Left lung (tissue), 14 donors: Measurements from ENCODE around the gene PI4K2A. TPM values are rescaled to one million over a fixed set of nuclear protein-coding genes. Genes with fewer than 3 reads are reported as not detected.

Source experiments
- ATAC-seq: fragments of 200-7000 bp; cut with Tn5 transposase; one replicate; pipeline ENCODE4 v1.9.1; 2020; ENCODE audit warnings: moderate library complexity
- DNase-seq, 4 donors: peaks; one replicate each; pipeline ENCODE4 v3.0.0-alpha.2; 2013 to 2020
- H3K27ac ChIP-seq, 2 donors: fragments of 200-600 bp; sonication (generic) in 1 of 2; one replicate each; pipeline versions ENCODE4 v1.5.0 to v1.8.0; 2020 to 2021
- H3K27me3 ChIP-seq, 2 donors: fragments of 200-600 bp; sonication (generic) in 1 of 2; one replicate each; pipeline versions ENCODE4 v1.5.0 to v1.8.0; 2020 to 2021
- H3K36me3 ChIP-seq, 2 donors: fragments of 200-600 bp; sonication (generic) in 1 of 2; one replicate each; pipeline versions ENCODE4 v1.5.0 to v1.8.0; 2020 to 2021
- H3K4me1 ChIP-seq, 2 donors: fragments of 200-600 bp; one replicate each; pipeline ENCODE4 v1.8.0; 2021
- H3K4me3 ChIP-seq, 2 donors: fragments of 200-600 bp; sonication (generic) in 1 of 2; one replicate each; pipeline versions ENCODE4 v1.5.0 to v1.8.0; 2020 to 2021; ENCODE audit warnings: mild to moderate bottlenecking in 1 of 2
- H3K9me3 ChIP-seq, 2 donors: fragments of 200-600 bp; sonication (generic) in 1 of 2; one replicate each; pipeline versions ENCODE4 v1.5.0 to v1.8.0; 2020 to 2021
- CTCF ChIP-seq, 2 donors: fragments of 200-600 bp; sonication (generic) in 1 of 2; IDR thresholded peaks; one replicate each; pipeline versions ENCODE4 v1.5.0 to v1.8.0; 2021; ENCODE audit warnings: antibody characterized with exemption in 2 of 2
- intact Hi-C, 2 donors: fragments of 100-400 bp; cut with DNase I; formaldehyde crosslinking; loops; one replicate each; pipeline versions ENCODE4 v1.11.2 to v1.14.2; 2022
- long read RNA-seq, 12 donors: library from polyadenylated mRNA in 2 of 12; unstranded in 2 of 12; transcript quantifications; one replicate each; pipeline ENCODE4 v2.0.0 and lab custom pipeline, GENCODE V29; 2019 to 2026
- polyA plus RNA-seq, 6 donors: library from polyadenylated mRNA; unstranded; fragments of 120-200 nt; gene quantifications; one replicate each; pipeline ENCODE4 v1.2.1, GENCODE V29; 2013; ENCODE audit not compliant: insufficient read length in 6 of 6
- total RNA-seq, 2 donors: library from RNA; stranded (reverse); fragmentation: NEBNext Ultra II Directional; extraction: Animal tissue kit (Norgen Biotek cat#: 25700); gene quantifications; one replicate each; pipeline ENCODE4 v1.2.1, GENCODE V29; 2021
- donor health status: DM: no; HTN: yes; CAD: no.
- donor health status: DM: no; HTN: no; CAD: no.

PI4K2A gene
- 10 to 100 TPM; 25.8 to 27.1 TPM for total RNA-seq
- 10 to 100 TPM; 12.7 to 17.1 (median 14.2) TPM for polyA plus RNA-seq
- long read RNA-seq, donor 1, full-length matches to known transcripts, result 6 of 14 reads
- long read RNA-seq, donor 1, partial matches to known transcripts, result 0 of 14 reads
- long read RNA-seq, donor 1, other reads (novel, unspliced or antisense), result 8 of 14 reads
- long read RNA-seq, donor 2, full-length matches to known transcripts, result 6 of 6 reads
- long read RNA-seq, donor 2, partial matches to known transcripts, result 0 of 6 reads
- long read RNA-seq, donor 2, other reads (novel, unspliced or antisense), result 0 of 6 reads
- long read RNA-seq, donor 3, full-length matches to known transcripts, result 6 of 6 reads
- long read RNA-seq, donor 3, partial matches to known transcripts, result 0 of 6 reads
- long read RNA-seq, donor 3, other reads (novel, unspliced or antisense), result 0 of 6 reads
- long read RNA-seq, donor 4, partial matches to known transcripts, result 0 of 5 reads
- long read RNA-seq, donor 4, other reads (novel, unspliced or antisense), result 5 of 5 reads
- long read RNA-seq, donor 5, full-length matches to known transcripts, result 5 of 5 reads
- long read RNA-seq, donor 5, partial matches to known transcripts, result 0 of 5 reads
- long read RNA-seq, donor 5, other reads (novel, unspliced or antisense), result 0 of 5 reads
- long read RNA-seq, donor 6, partial matches to known transcripts, result 0 of 9 reads
- long read RNA-seq, donor 6, other reads (novel, unspliced or antisense), result 9 of 9 reads
- long read RNA-seq, donor 7, full-length matches to known transcripts, result 1 of 11 reads
- long read RNA-seq, donor 7, partial matches to known transcripts, result 10 of 11 reads
- long read RNA-seq, donor 7, other reads (novel, unspliced or antisense), result 0 of 11 reads
- long read RNA-seq, donor 8, full-length matches to known transcripts, result 4 of 4 reads
- long read RNA-seq, donor 8, partial matches to known transcripts, result 0 of 4 reads
- long read RNA-seq, donor 8, other reads (novel, unspliced or antisense), result 0 of 4 reads
- long read RNA-seq, donor 9, result 0 reads
- long read RNA-seq, donor 10, full-length matches to known transcripts, result 6 of 13 reads
- long read RNA-seq, donor 10, partial matches to known transcripts, result 0 of 13 reads
- long read RNA-seq, donor 10, other reads (novel, unspliced or antisense), result 7 of 13 reads
- long read RNA-seq, donor 11, full-length matches to known transcripts, result 4 of 4 reads
- long read RNA-seq, donor 11, partial matches to known transcripts, result 0 of 4 reads
- long read RNA-seq, donor 11, other reads (novel, unspliced or antisense), result 0 of 4 reads
- long read RNA-seq, donor 12, full-length matches to known transcripts, result 5 of 5 reads
- long read RNA-seq, donor 12, partial matches to known transcripts, result 0 of 5 reads
- long read RNA-seq, donor 12, other reads (novel, unspliced or antisense), result 0 of 5 reads

GRCh38 chr10:97640174-97640867, at the start of gene PI4K2A:
PI4K2A (plus strand) TSS chr10:97640671; CDS start chr10:97640743, 72 bp downstream.
- peak; percentile 99 for ATAC-seq

GRCh38 chr10:97590748-97591495, 49.5 kb upstream of the PI4K2A start:
- intact Hi-C loops, result no loop called here
- H3K4me1 ChIP-seq, result peaks cover 2% of the 10 kb centered on the region in 2 donors
- H3K27me3 ChIP-seq, result no peaks in the 10 kb centered on the region
- H3K27ac ChIP-seq, result no peak overlapping the region
- no peaks in the 10 kb centered on the region for H3K36me3 ChIP-seq
- no peak for ATAC-seq
- peak in 1 of 4 donors; percentile 10 for DNase-seq
- H3K9me3 ChIP-seq, result no peaks in the 10 kb centered on the region
- no peak overlapping the region for H3K4me3 ChIP-seq
- TF ChIP-seq CTCF (IDR thresholded peaks at IDR 0.05), result no peak

More at GRCh38 chr10:97640174-97640867, at the start of gene PI4K2A:
- Histone ChIP-seq H3K4me3 (peak within 1 kb of the TSS; percentile 72 to 74), H3K27ac (peak within 1 kb of the TSS; percentile 78 to 86), H3K9me3 (no peaks in the 10 kb centered on the region), H3K36me3 (peaks cover 0 to 11% of the 10 kb centered on the region in 2 donors), H3K4me1 (peaks cover 5 to 20% of the 10 kb centered on the region in 2 donors), H3K27me3 (peaks cover 0 to 10% of the 10 kb centered on the region in 2 donors)
- intact Hi-C loops, result no loop called here
- peak in 1 of 2 donors; percentile 9 for TF ChIP-seq CTCF (IDR thresholded peaks at IDR 0.05)
- DNase-seq, result peak; percentile 96 to 100 (median 98)

GRCh38 chr10:97593421-97593820, 47.0 kb upstream of the PI4K2A start:
- no peak overlapping the region for H3K27ac ChIP-seq
- H3K9me3 ChIP-seq, result no peaks in the 10 kb centered on the region
- no peaks in the 10 kb centered on the region for H3K27me3 ChIP-seq
- peaks cover 3 to 19% of the 10 kb centered on the region in 2 donors for H3K4me1 ChIP-seq
- DNase-seq (peak in 1 of 4 donors; percentile 1), ATAC-seq (no peak)
- intact Hi-C loops, result no loop called here
- H3K4me3 ChIP-seq, result no peak overlapping the region
- TF ChIP-seq CTCF (IDR thresholded peaks at IDR 0.05), result no peak
- H3K36me3 ChIP-seq, result no peaks in the 10 kb centered on the region
